ENCODE measurements around the gene SH2D1B. TPM values are rescaled to one million over a fixed set of nuclear protein-coding genes. Genes with fewer than 3 reads are reported as not detected.
A peak's percentile ranks its signal among the peaks of the same experiment; 100 is the strongest.

Gene SH2D1B
- total RNA-seq, 6 donors from 2014 or later: 0.61 to 3.4 (median 1.1) TPM; not detected in 1

- no peak overlapping the region for H3K27ac ChIP-seq
- no peaks in the 10 kb centered on the region for H3K36me3 ChIP-seq
- 32 to 39% methylated on average over 4 of the region's 4 CpGs for WGBS, 2 donors
- no peaks in the 10 kb centered on the region for H3K9me3 ChIP-seq
- peak in 1 of 2 donors; percentile 44 for DNase-seq
- TF ChIP-seq EP300 (IDR thresholded peaks at IDR 0.05): peak in 1 of 4 donors; percentile 64
- no peak for TF ChIP-seq POLR2A (IDR thresholded peaks at IDR 0.05)
- peak; percentile 61 to 87 (median 80) for TF ChIP-seq CTCF (IDR thresholded peaks at IDR 0.05)
- peak in 1 of 2 donors; percentile 6 for TF ChIP-seq POLR2AphosphoS5 (IDR thresholded peaks at IDR 0.05)
- ATAC-seq (ENCODE audit: low FRiP score in 2 of 2): peak; percentile 67 to 80
- H3K4me3 ChIP-seq: no peak overlapping the region
- H3K4me1 ChIP-seq: peaks cover 0 to 8% (median 3%) of the 10 kb centered on the region in 4 donors
- H3K27me3 ChIP-seq: no peaks in the 10 kb centered on the region
Observed at GRCh38 chr1:162391790-162392563, 20.0 kb downstream of the SH2D1B start.

GRCh38 chr1:162390396-162391185, 21.3 kb downstream of the SH2D1B start:
- no peaks in the 10 kb centered on the region for H3K36me3 ChIP-seq
- no peak overlapping the region for H3K27ac ChIP-seq
- no peaks in the 10 kb centered on the region for H3K27me3 ChIP-seq
- H3K4me3 ChIP-seq: no peak overlapping the region
- DNase-seq: no peak
- TF ChIP-seq CTCF (IDR thresholded peaks at IDR 0.05) (no peak), EP300 (IDR thresholded peaks at IDR 0.05) (no peak), POLR2AphosphoS5 (IDR thresholded peaks at IDR 0.05) (no peak), POLR2A (IDR thresholded peaks at IDR 0.05) (no peak)
- peaks cover 0 to 8% (median 3%) of the 10 kb centered on the region in 4 donors for H3K4me1 ChIP-seq
- no peaks in the 10 kb centered on the region for H3K9me3 ChIP-seq
- no peak for ATAC-seq (ENCODE audit: low FRiP score in 2 of 2)
- 78% methylated on average over 15 of the region's 15 CpGs for WGBS, 2 donors

GRCh38 chr1:162389971-162390370, 22.0 kb downstream of the SH2D1B start:
- DNase-seq: peak in 1 of 2 donors; percentile 47
- no peak for TF ChIP-seq EP300 (IDR thresholded peaks at IDR 0.05)
- TF ChIP-seq POLR2A (IDR thresholded peaks at IDR 0.05): no peak
- TF ChIP-seq CTCF (IDR thresholded peaks at IDR 0.05): no peak
- no peak for TF ChIP-seq POLR2AphosphoS5 (IDR thresholded peaks at IDR 0.05)

GRCh38 chr1:162389021-162389818, 22.7 kb downstream of the SH2D1B start:
- no peak for DNase-seq
- Histone ChIP-seq H3K9me3 (no peaks in the 10 kb centered on the region), H3K27ac (no peak overlapping the region), H3K36me3 (no peaks in the 10 kb centered on the region), H3K27me3 (no peaks in the 10 kb centered on the region), H3K4me3 (no peak overlapping the region), H3K4me1 (peaks cover 0 to 8% (median 3%) of the 10 kb centered on the region in 4 donors)
- no peak for TF ChIP-seq POLR2A (IDR thresholded peaks at IDR 0.05)
- no peak for TF ChIP-seq POLR2AphosphoS5 (IDR thresholded peaks at IDR 0.05)
- WGBS, 2 donors: 54 to 59% methylated on average over 11 of the region's 11 CpGs
- ATAC-seq (ENCODE audit: low FRiP score in 2 of 2): no peak

More at GRCh38 chr1:162389971-162390370, 22.0 kb downstream of the SH2D1B start:
- no peak overlapping the region for H3K27ac ChIP-seq
- H3K27me3 ChIP-seq: no peaks in the 10 kb centered on the region
- no peaks in the 10 kb centered on the region for H3K9me3 ChIP-seq
- no peak for ATAC-seq (ENCODE audit: low FRiP score in 2 of 2)
- H3K4me3 ChIP-seq: no peak overlapping the region
- peaks cover 0 to 8% (median 3%) of the 10 kb centered on the region in 4 donors for H3K4me1 ChIP-seq
- H3K36me3 ChIP-seq: no peaks in the 10 kb centered on the region
- WGBS, 2 donors: 79 to 83% methylated on average over 9 of the region's 9 CpGs

Data from upper lobe of left lung (tissue), 6 donors.